DND-41 (cell line): ENCODE results near the gene MYBPC1.

ENCODE experiments used
- ATAC-seq: fragments of 200-7000 bp; cut with Tn5 transposase; 3 replicates; pipeline ENCODE4 v1.9.1; 2021; ENCODE audit warnings: low read depth; ENCODE audit not compliant: insufficient read depth
- DNase-seq: peaks from one replicate; pipeline ENCODE4 v3.0.0-alpha.2; 2020
- H2AFZ ChIP-seq: 2 replicates; pipeline ENCODE4 v1.6.0; 2012; ENCODE audit warnings: low read depth, low read length
- H3K27ac ChIP-seq: 2 replicates; pipeline ENCODE4 v1.5.1; 2012; ENCODE audit warnings: low read length, inconsistent platforms
- H3K27me3 ChIP-seq: fragments of 200-600 bp; sonication (generic); 2 replicates; pipeline ENCODE4 v1.6.0; 2012; ENCODE audit warnings: low read length, mild to moderate bottlenecking, inconsistent platforms; ENCODE audit not compliant: insufficient read depth, poor library complexity
- H3K36me3 ChIP-seq: 2 replicates; pipeline ENCODE4 v1.5.1; 2012; ENCODE audit warnings: low read length, inconsistent platforms; ENCODE audit not compliant: insufficient read depth
- H3K4me1 ChIP-seq: 2 replicates; pipeline ENCODE4 v1.5.1; 2012; ENCODE audit warnings: mild to moderate bottlenecking, low read length; ENCODE audit not compliant: insufficient read depth
- H3K4me2 ChIP-seq: 2 replicates; pipeline ENCODE4 v1.6.0; 2012; ENCODE audit warnings: mild to moderate bottlenecking, moderate library complexity, low read length, inconsistent platforms; ENCODE audit not compliant: insufficient read depth
- H3K4me3 ChIP-seq, 2 experiments: fragments of 200-600 bp in 1 of 2; shearing (Covaris generic) in 1 of 2; 2 replicates each; pipeline ENCODE4 v1.5.1; 2012 to 2016; ENCODE audit warnings: inconsistent platforms in 2 of 2, low read length in 2 of 2, mild to moderate bottlenecking in 2 of 2, low read depth in 1 of 2, moderate library complexity in 1 of 2
- H3K79me2 ChIP-seq: 2 replicates; pipeline ENCODE4 v1.6.0; 2012; ENCODE audit warnings: low read length, inconsistent platforms; ENCODE audit not compliant: insufficient read depth
- H3K9ac ChIP-seq: 2 replicates; pipeline ENCODE4 v1.6.0; 2012; ENCODE audit warnings: low read depth, mild to moderate bottlenecking, inconsistent platforms, low read length, moderate library complexity
- H3K9me3 ChIP-seq: 2 replicates; pipeline ENCODE4 v1.5.1; 2012; ENCODE audit warnings: low read length, moderate library complexity, mild to moderate bottlenecking, inconsistent platforms; ENCODE audit not compliant: insufficient read depth, severe bottlenecking
- H4K20me1 ChIP-seq: 2 replicates; pipeline ENCODE4 v1.6.0; 2012; ENCODE audit warnings: low read length; ENCODE audit not compliant: insufficient read depth
- EZH2 ChIP-seq: IDR thresholded peaks from 3 replicates; pipeline ENCODE4 v1.6.1; 2012; ENCODE audit warnings: borderline replicate concordance, low read depth, mild to moderate bottlenecking, moderate library complexity, low read length, inconsistent platforms; ENCODE audit not compliant: severe bottlenecking
- TF ChIP-seq, protein P1 (sequence below): IDR thresholded peaks from 2 replicates; pipeline ENCODE4 v1.5.1; 2012; ENCODE audit warnings: borderline replicate concordance, low read length, moderate library complexity, mild to moderate bottlenecking; ENCODE audit not compliant: poor library complexity, severe bottlenecking; ENCODE audit errors: extremely low read depth

MYBPC1 gene

DNA sequence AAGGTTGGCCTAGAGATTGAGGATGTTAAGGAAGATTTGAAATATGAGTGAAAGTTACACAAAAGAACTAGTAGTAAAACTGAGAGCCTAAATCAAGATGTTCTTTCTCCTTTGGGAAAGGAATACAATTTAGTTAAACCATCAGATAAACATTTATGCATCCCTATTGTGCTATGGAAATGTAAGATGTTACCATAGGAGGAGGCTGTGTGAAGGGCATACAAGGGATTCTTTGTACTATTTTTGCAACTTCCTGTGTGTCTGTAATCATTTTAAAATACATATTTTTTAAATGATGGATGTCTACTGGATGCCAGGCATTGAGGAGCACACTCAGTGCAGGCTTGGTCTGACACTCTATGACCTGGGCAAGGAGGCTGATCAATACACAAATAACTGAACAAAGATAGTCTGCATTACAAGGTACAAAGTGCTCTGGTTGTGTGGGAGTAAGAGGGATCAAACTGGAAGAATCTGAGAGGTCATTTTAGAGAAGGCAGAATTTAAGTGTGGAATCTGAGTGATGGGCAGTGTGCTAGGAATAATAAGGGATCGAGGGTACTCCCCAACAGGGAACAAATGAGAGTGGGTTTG, 96.8 kb downstream of the MYBPC1 start:
- Histone ChIP-seq H3K9ac (no peak overlapping the region), H3K79me2 (no peaks in the 10 kb centered on the region), H3K4me2 (no peak overlapping the region), H3K4me1 (peaks cover 4% of the 10 kb centered on the region), H3K4me3 (no peak overlapping the region), H3K27ac (no peak overlapping the region), H4K20me1 (no peaks in the 10 kb centered on the region), H3K27me3 (peaks cover 3% of the 10 kb centered on the region), H3K36me3 (no peaks in the 10 kb centered on the region), H3K9me3 (no peaks in the 10 kb centered on the region), H2AFZ (no peak overlapping the region)
- no peak for TF ChIP-seq EZH2
- TF ChIP-seq, protein P1, sequence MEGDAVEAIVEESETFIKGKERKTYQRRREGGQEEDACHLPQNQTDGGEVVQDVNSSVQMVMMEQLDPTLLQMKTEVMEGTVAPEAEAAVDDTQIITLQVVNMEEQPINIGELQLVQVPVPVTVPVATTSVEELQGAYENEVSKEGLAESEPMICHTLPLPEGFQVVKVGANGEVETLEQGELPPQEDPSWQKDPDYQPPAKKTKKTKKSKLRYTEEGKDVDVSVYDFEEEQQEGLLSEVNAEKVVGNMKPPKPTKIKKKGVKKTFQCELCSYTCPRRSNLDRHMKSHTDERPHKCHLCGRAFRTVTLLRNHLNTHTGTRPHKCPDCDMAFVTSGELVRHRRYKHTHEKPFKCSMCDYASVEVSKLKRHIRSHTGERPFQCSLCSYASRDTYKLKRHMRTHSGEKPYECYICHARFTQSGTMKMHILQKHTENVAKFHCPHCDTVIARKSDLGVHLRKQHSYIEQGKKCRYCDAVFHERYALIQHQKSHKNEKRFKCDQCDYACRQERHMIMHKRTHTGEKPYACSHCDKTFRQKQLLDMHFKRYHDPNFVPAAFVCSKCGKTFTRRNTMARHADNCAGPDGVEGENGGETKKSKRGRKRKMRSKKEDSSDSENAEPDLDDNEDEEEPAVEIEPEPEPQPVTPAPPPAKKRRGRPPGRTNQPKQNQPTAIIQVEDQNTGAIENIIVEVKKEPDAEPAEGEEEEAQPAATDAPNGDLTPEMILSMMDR = no peak
- no peak for DNase-seq
- ATAC-seq = no peak

DNA sequence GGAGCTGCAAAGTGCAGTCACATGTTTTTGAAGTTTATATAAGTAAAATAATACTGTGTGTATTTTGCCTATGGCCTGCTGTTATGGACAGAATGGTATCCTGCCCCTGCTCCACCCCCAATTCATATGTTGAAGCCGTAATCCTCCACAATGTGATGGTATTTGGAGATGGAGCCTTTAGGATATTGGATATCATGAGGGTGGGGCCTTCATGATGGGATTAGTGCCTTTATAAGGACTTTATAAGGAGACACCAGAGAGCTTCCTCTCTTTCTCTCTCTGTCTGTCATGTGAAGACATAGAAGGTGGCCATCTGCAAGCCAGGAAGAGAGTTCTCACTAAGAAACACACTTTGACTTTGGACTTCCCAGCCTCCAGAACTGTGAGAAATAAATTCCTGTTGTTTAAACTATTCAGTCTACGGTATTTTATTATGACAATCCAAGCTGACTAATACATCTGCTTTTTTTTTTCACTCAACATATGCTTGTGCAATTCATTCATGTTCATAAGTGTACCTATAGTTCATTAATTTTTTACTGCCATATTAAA, 99.6 kb downstream of the MYBPC1 start:
- no peak overlapping the region for H3K27ac ChIP-seq
- DNase-seq (no peak), ATAC-seq (no peak)

DNA sequence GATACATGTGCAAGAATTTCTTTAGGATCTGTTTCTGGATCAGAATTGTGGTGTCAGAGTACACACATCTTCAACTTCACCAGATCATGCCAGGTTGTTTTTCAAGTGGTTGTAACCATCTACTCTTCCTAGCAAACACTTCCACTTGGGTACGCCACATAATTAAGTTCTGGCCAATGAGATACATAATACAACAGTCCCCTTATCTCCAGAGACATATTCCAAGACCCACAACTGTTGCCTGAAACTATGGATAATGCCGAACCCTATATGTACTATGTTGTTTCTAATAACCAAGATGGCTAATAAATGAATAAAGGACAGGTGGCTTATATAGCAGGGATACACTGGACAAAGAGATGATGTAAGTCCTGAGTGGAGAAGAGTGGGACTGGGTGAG, 100.2 kb downstream of the MYBPC1 start:
- TF ChIP-seq EZH2 = no peak
- TF ChIP-seq, protein P1 = no peak
- Histone ChIP-seq H3K36me3 (no peaks in the 10 kb centered on the region; the same call in 1 of the 2 replicates), H3K27me3 (peaks cover 3% of the 10 kb centered on the region), H3K9me3 (no peaks in the 10 kb centered on the region), H3K4me1 (peaks cover 27% of the 10 kb centered on the region), H3K4me2 (no peak overlapping the region), H4K20me1 (no peaks in the 10 kb centered on the region), H3K27ac (no peak overlapping the region), H3K9ac (no peak overlapping the region), H3K79me2 (peaks cover 7% of the 10 kb centered on the region), H3K4me3 (no peak overlapping the region), H2AFZ (no peak overlapping the region)
- no peak for ATAC-seq
- DNase-seq = no peak

More for the DNA sequence above, 99.6 kb downstream of the MYBPC1 start:
- Histone ChIP-seq H2AFZ (no peak overlapping the region), H3K36me3 (no peaks in the 10 kb centered on the region; the same call in 1 of the 2 replicates), H3K79me2 (peaks cover 7% of the 10 kb centered on the region), H3K27me3 (peaks cover 3% of the 10 kb centered on the region), H3K4me3 (no peak overlapping the region), H3K4me2 (no peak overlapping the region), H3K4me1 (peaks cover 23% of the 10 kb centered on the region), H3K9me3 (no peaks in the 10 kb centered on the region), H4K20me1 (no peaks in the 10 kb centered on the region), H3K9ac (no peak overlapping the region)
- TF ChIP-seq, protein P1 = no peak
- TF ChIP-seq EZH2 = no peak
